D341Med (cell line): ENCODE measurements around the gene OOSP1.
"Not testable (repeated sequence)": the region's sequence is repeated elsewhere in the genome, so short reads cannot be mapped to it uniquely, and the experiment has no call there.

Experiments
- DNase-seq: peaks from one replicate; pipeline ENCODE4 v3.0.0; 2012; ENCODE audit warnings: low spot score

Gene OOSP1

GRCh38 chr11:59938132-59938531 is at the start of gene OOSP1:
OOSP1 (plus strand) TSS chr11:59938432; CDS start chr11:59938455, 23 bp downstream.
- no peak for DNase-seq

- DNase-seq, result no peak
Observed at GRCh38 chr11:59891781-59892181, 46.5 kb upstream of the OOSP1 start.

- DNase-seq, result no peak
Observed at GRCh38 chr11:59894616-59895015, 43.6 kb upstream of the OOSP1 start.

- no peak for DNase-seq
Observed at GRCh38 chr11:59898046-59898445, 40.2 kb upstream of the OOSP1 start.

GRCh38 chr11:59898650-59899049 is 39.6 kb upstream of the OOSP1 start:
- DNase-seq, result no peak

GRCh38 chr11:59899532-59899931 is 38.7 kb upstream of the OOSP1 start:
- DNase-seq, result no peak

GRCh38 chr11:59900366-59901126 is 37.7 kb upstream of the OOSP1 start:
- DNase-seq, result no peak

GRCh38 chr11:59901306-59901705 is 36.9 kb upstream of the OOSP1 start:
- DNase-seq, result no peak

GRCh38 chr11:59903569-59903968 is 34.7 kb upstream of the OOSP1 start:
- not testable (repeated sequence) for DNase-seq

GRCh38 chr11:59918480-59918879 is 19.8 kb upstream of the OOSP1 start:
- no peak for DNase-seq

GRCh38 chr11:59918987-59919589 is 19.1 kb upstream of the OOSP1 start:
- peak; percentile 47 for DNase-seq

GRCh38 chr11:59923813-59924212 is 14.4 kb upstream of the OOSP1 start:
- DNase-seq, result no peak

GRCh38 chr11:59931688-59932087 is 6.5 kb upstream of the OOSP1 start:
- no peak for DNase-seq

GRCh38 chr11:59938718-59939117 is 486 bp downstream of the OOSP1 start:
- no peak for DNase-seq

- no peak for DNase-seq
Observed at GRCh38 chr11:59939482-59939881, 1.2 kb downstream of the OOSP1 start.

- no peak for DNase-seq
Observed at GRCh38 chr11:59941091-59941490, 2.9 kb downstream of the OOSP1 start.

- no peak for DNase-seq
Observed at GRCh38 chr11:59943997-59944714, 5.9 kb downstream of the OOSP1 start.

- no peak for DNase-seq
Observed at GRCh38 chr11:59944720-59945119, 6.5 kb downstream of the OOSP1 start.

GRCh38 chr11:59953463-59954218 is 15.4 kb downstream of the OOSP1 start:
- no peak for DNase-seq

GRCh38 chr11:59954219-59954847 is 16.1 kb downstream of the OOSP1 start:
- DNase-seq, result no peak

- DNase-seq, result no peak
Observed at GRCh38 chr11:59957094-59957493, 18.9 kb downstream of the OOSP1 start.
